ENCODE results near the gene GTF3C5.
"Not testable (repeated sequence)": the region's sequence is repeated elsewhere in the genome, so short reads cannot be mapped to it uniquely, and the experiment has no call there.

Gene GTF3C5

GRCh38 chr9:133031130-133031422 lies 279 bp downstream of the GTF3C5 start:
- no peak for DNase-seq (ENCODE audit: low read depth)

- no peak for DNase-seq (ENCODE audit: low read depth)
Observed at GRCh38 chr9:133031496-133031911, 707 bp downstream of the GTF3C5 start.

GRCh38 chr9:133032171-133032570 lies 1.4 kb downstream of the GTF3C5 start:
- no peak for DNase-seq (ENCODE audit: low read depth)

- no peak for DNase-seq (ENCODE audit: low read depth)
Observed at GRCh38 chr9:133035669-133036068, 4.9 kb downstream of the GTF3C5 start.

GRCh38 chr9:133037775-133038515 lies 7.1 kb downstream of the GTF3C5 start:
- DNase-seq (ENCODE audit: low read depth): no peak

- not testable (repeated sequence) for DNase-seq (ENCODE audit: low read depth)
Observed at GRCh38 chr9:133040892-133041479, 10.2 kb downstream of the GTF3C5 start.

- no peak for DNase-seq (ENCODE audit: low read depth)
Observed at GRCh38 chr9:133041958-133042357, 11.2 kb downstream of the GTF3C5 start.

GRCh38 chr9:133042676-133043075 lies 11.9 kb downstream of the GTF3C5 start:
- DNase-seq (ENCODE audit: low read depth): no peak

GRCh38 chr9:133043449-133044035 lies 12.7 kb downstream of the GTF3C5 start:
- DNase-seq (ENCODE audit: low read depth): no peak

- no peak for DNase-seq (ENCODE audit: low read depth)
Observed at GRCh38 chr9:133044125-133044524, 13.3 kb downstream of the GTF3C5 start.

GRCh38 chr9:133044661-133045060 lies 13.9 kb downstream of the GTF3C5 start:
- DNase-seq (ENCODE audit: low read depth): no peak

- no peak for DNase-seq (ENCODE audit: low read depth)
Observed at GRCh38 chr9:133045132-133045531, 14.3 kb downstream of the GTF3C5 start.

GRCh38 chr9:133046196-133046899 lies 15.6 kb downstream of the GTF3C5 start:
- DNase-seq (ENCODE audit: low read depth): no peak

- no peak for DNase-seq (ENCODE audit: low read depth)
Observed at GRCh38 chr9:133046900-133047295, 16.1 kb downstream of the GTF3C5 start.

GRCh38 chr9:133048595-133048994 lies 17.8 kb downstream of the GTF3C5 start:
- no peak for DNase-seq (ENCODE audit: low read depth)

- DNase-seq (ENCODE audit: low read depth): no peak
Observed at GRCh38 chr9:133049043-133049442, 18.2 kb downstream of the GTF3C5 start.

- DNase-seq (ENCODE audit: low read depth): no peak
Observed at GRCh38 chr9:133050142-133050541, 19.3 kb downstream of the GTF3C5 start.

- no peak for DNase-seq (ENCODE audit: low read depth)
Observed at GRCh38 chr9:133050781-133051180, 20.0 kb downstream of the GTF3C5 start.

GRCh38 chr9:133051281-133051900 lies 20.6 kb downstream of the GTF3C5 start:
- no peak for DNase-seq (ENCODE audit: low read depth)

GRCh38 chr9:133051966-133052539 lies 21.3 kb downstream of the GTF3C5 start:
- DNase-seq (ENCODE audit: low read depth): no peak

GRCh38 chr9:133054194-133054890 lies 23.5 kb downstream of the GTF3C5 start:
- DNase-seq (ENCODE audit: low read depth): no peak

- DNase-seq (ENCODE audit: low read depth): no peak
Observed at GRCh38 chr9:133054966-133055365, 24.2 kb downstream of the GTF3C5 start.
